Endothelial cell of umbilical vein (primary cell): Measurements from ENCODE around the gene MYOF. TPM values are rescaled to one million over a fixed set of nuclear protein-coding genes. Genes with fewer than 3 reads are reported as not detected.

Experiments
- BruUV-seq: library from RNA; stranded (reverse); fragments of 400-500 nt; replicated peaks from 2 replicates; lab custom pipeline; 2021; lab: Mats Ljungman, UMichigan
- CTCF ChIA-PET: fragments of 300-600, 350-600 bp; sonication (Branson Sonifier 250); formaldehyde crosslinking; loops from one replicate; lab custom pipeline; 2021; ENCODE audit warnings: antibody characterized with exemption, inconsistent platforms; lab: Charles Lee
- POLR2A ChIA-PET: fragments of 300-600, 350-600 bp; sonication (Branson Sonifier 250); formaldehyde crosslinking; loops from one replicate; lab custom pipeline; 2021; ENCODE audit warnings: antibody characterized with exemption, inconsistent platforms; lab: Charles Lee
- DNase-seq: peaks from one replicate; pipeline ENCODE4 v3.0.0-alpha.2; 2011; ENCODE audit warnings: low read depth, low spot score
- FAIRE-seq: peaks from 2 replicates; lab custom pipeline; 2011; peaks lifted over from hg19 to GRCh38; lab: Jason Lieb, UNC
- H2AFZ ChIP-seq: 2 replicates; pipeline ENCODE4 v1.6.0; 2012; ENCODE audit warnings: low read depth, low read length, control low read depth, inconsistent platforms
- H3K27ac ChIP-seq: 2 replicates; pipeline ENCODE4 v1.5.1; 2011; ENCODE audit warnings: low read depth, mild to moderate bottlenecking, control low read depth, low read length, moderate library complexity; ENCODE audit not compliant: insufficient read depth
- H3K27me3 ChIP-seq, 2 experiments: 2 replicates each; pipeline versions ENCODE4 v1.6.0 to v1.6.1; 2011; ENCODE audit warnings: low read length in 2 of 2, mixed read lengths in 1 of 2; ENCODE audit not compliant: control insufficient read depth in 2 of 2, insufficient read depth in 2 of 2
- H3K36me3 ChIP-seq, 2 experiments: 2 replicates in 1 of 2; 3 replicates in 1 of 2; pipeline ENCODE4 v1.5.1; 2011; ENCODE audit warnings: low read length in 2 of 2, mild to moderate bottlenecking in 1 of 2, moderate library complexity in 1 of 2; ENCODE audit not compliant: control insufficient read depth in 2 of 2, insufficient read depth in 2 of 2; ENCODE audit errors: extremely low read depth in 1 of 2
- H3K4me1 ChIP-seq: 3 replicates; pipeline ENCODE4 v1.5.1; 2011; ENCODE audit warnings: mild to moderate bottlenecking, low read length; ENCODE audit not compliant: control insufficient read depth, insufficient read depth; ENCODE audit errors: extremely low read depth
- H3K4me2 ChIP-seq: 2 replicates; pipeline ENCODE4 v1.6.1; 2011; ENCODE audit warnings: low read length, control low read depth, mixed read lengths; ENCODE audit not compliant: insufficient read depth
- H3K4me3 ChIP-seq, 3 experiments: fragments of 200-600 bp in 1 of 3; sonication (generic), shearing (Covaris generic) in 1 of 3; replicated peaks in 1 of 3; 2 replicates each; pipeline ENCODE4 v1.5.1; 2011 to 2016; ENCODE audit warnings: control low read depth in 3 of 3, low read length in 3 of 3, mild to moderate bottlenecking in 2 of 3, inconsistent platforms in 1 of 3, low read depth in 1 of 3, moderate library complexity in 1 of 3; ENCODE audit not compliant: insufficient read depth in 1 of 3
- H3K79me2 ChIP-seq: 2 replicates; pipeline ENCODE4 v1.6.0; 2012; ENCODE audit warnings: low read length, inconsistent platforms; ENCODE audit not compliant: control insufficient read depth, insufficient read depth
- H3K9ac ChIP-seq: replicated peaks from 2 replicates; pipeline ENCODE3; 2011; ENCODE audit warnings: low read length, control low read depth; ENCODE audit not compliant: insufficient read depth; ENCODE audit errors: extremely low read depth
- H3K9me1 ChIP-seq: replicated peaks from 3 replicates; pipeline ENCODE4 v1.6.0; 2011; ENCODE audit warnings: mild to moderate bottlenecking, low read length; ENCODE audit not compliant: control insufficient read depth, insufficient read depth; ENCODE audit errors: extremely low read depth
- H3K9me3 ChIP-seq: replicated peaks from 2 replicates; pipeline ENCODE4 v1.5.1; 2012; ENCODE audit warnings: low read length, inconsistent platforms; ENCODE audit not compliant: control insufficient read depth, insufficient read depth
- H4K20me1 ChIP-seq: replicated peaks from 2 replicates; pipeline ENCODE3; 2011; ENCODE audit warnings: mild to moderate bottlenecking, low read length; ENCODE audit not compliant: control insufficient read depth, insufficient read depth; ENCODE audit errors: extremely low read depth
- CTCF ChIP-seq, 2 donors: IDR thresholded peaks; 1 replicate in 1 of 2; 2 replicates in 1 of 2; pipeline ENCODE4 v1.5.1; 2011; ENCODE audit warnings: low read length in 2 of 2, mild to moderate bottlenecking in 2 of 2, moderate library complexity in 2 of 2, control low read depth in 1 of 2, inconsistent platforms in 1 of 2, low read depth in 1 of 2; ENCODE audit not compliant: insufficient read depth in 1 of 2; ENCODE audit errors: extremely low read depth in 1 of 2
- EZH2 ChIP-seq: IDR thresholded peaks from 2 replicates; pipeline ENCODE4 v1.6.1; 2012; ENCODE audit warnings: borderline replicate concordance, low read depth, mild to moderate bottlenecking, moderate library complexity, low read length, inconsistent platforms; ENCODE audit not compliant: severe bottlenecking
- FOS ChIP-seq: IDR thresholded peaks from 2 replicates; pipeline ENCODE4 v1.6.1; 2011; ENCODE audit warnings: mild to moderate bottlenecking, low read length, moderate library complexity, borderline replicate concordance; ENCODE audit not compliant: insufficient read depth
- GATA2 ChIP-seq: IDR thresholded peaks from 2 replicates; pipeline ENCODE4 v1.7.0; 2011; ENCODE audit warnings: low read depth, mild to moderate bottlenecking, moderate library complexity, mixed read lengths, low read length; ENCODE audit not compliant: insufficient read length, insufficient read depth
- JUN ChIP-seq: IDR thresholded peaks from 2 replicates; pipeline ENCODE4 v1.6.1; 2011; ENCODE audit warnings: borderline replicate concordance, low read depth; ENCODE audit not compliant: insufficient read length, insufficient read depth
- MAX ChIP-seq: IDR thresholded peaks from 2 replicates; pipeline ENCODE4 v1.6.1; 2011; ENCODE audit not compliant: insufficient read depth, insufficient read length
- MYC ChIP-seq: IDR thresholded peaks from one replicate; pipeline ENCODE4 v1.6.1; 2011; ENCODE audit warnings: mild to moderate bottlenecking, low read depth, low read length
- POLR2A ChIP-seq: IDR thresholded peaks from 2 replicates; pipeline ENCODE4 v1.6.1; 2012; ENCODE audit warnings: low read depth, mild to moderate bottlenecking, control low read depth, low read length
- POLR2AphosphoS5 ChIP-seq: IDR thresholded peaks from 2 replicates; pipeline ENCODE4 v1.6.1; 2012; ENCODE audit warnings: low read depth, mild to moderate bottlenecking, control low read depth, low read length, moderate library complexity; ENCODE audit not compliant: insufficient read depth
- dilution Hi-C: fragments of 300-500 bp; cut with MboI; formaldehyde crosslinking; loops from one replicate; pipeline ENCODE4 v1.15.0; 2019; ENCODE audit warnings: low sequenced_read_pairs; ENCODE audit not compliant: extremely low pct_ligation_motif_present
- intact Hi-C: fragments of 100-400 bp; cut with micrococcal nuclease; formaldehyde crosslinking; loops from one replicate; pipeline ENCODE4 v1.10.0; 2022
- polyA plus RNA-seq, 4 experiments: library from polyadenylated mRNA; depleted of rRNA in 3 of 4; stranded (reverse) in 3 of 4; unstranded in 1 of 4; fragments of >200 nt; gene quantifications; 2 replicates each; pipeline versions ENCODE4 v1.2.1 to v1.2.3, GENCODE V29; 2011 to 2012; ENCODE audit warnings: missing spikeins in 1 of 4
- total RNA-seq: library from RNA; stranded (reverse); gene quantifications from 2 replicates; pipeline ENCODE4 v1.2.3, GENCODE V29; 2021

The MYOF gene
- total and polyA plus RNA-seq, 2 donors (not counting 3 experiments of a cell fraction or from before 2014, with no cell fraction given): 98.4 to 379 TPM

GRCh38 chr10:93393211-93393610, 88.9 kb downstream of the MYOF start:
- CTCF ChIA-PET: interaction anchor here (1.0 to 5.0 kb wide), 4 partner anchors 12 to 90 kb away, joined by 3 to 24 read pairs (median 4); partner anchors contain the start of gene MYOF
- Histone ChIP-seq H3K9me3 (no peaks in the 10 kb centered on the region), H3K4me1 (no peaks in the 10 kb centered on the region), H3K4me2 (no peak overlapping the region), H3K27me3 (no peaks in the 10 kb centered on the region), H2AFZ (no peak overlapping the region), H4K20me1 (no peaks in the 10 kb centered on the region), H3K9me1 (no peaks in the 10 kb centered on the region), H3K79me2 (no peaks in the 10 kb centered on the region), H3K36me3 (peaks cover 16 to 25% of the 10 kb centered on the region in 2 experiments), H3K27ac (no peak overlapping the region), H3K9ac (no peak overlapping the region), H3K4me3 (no peak overlapping the region)
- DNase-seq: no peak
- dilution Hi-C loops (no loop called here), intact Hi-C loops (no loop called here)
- POLR2A ChIA-PET: no interaction called here
- TF ChIP-seq POLR2A (peak; percentile 28), EZH2 (no peak)
- BruUV-seq: no TSS peak
- no peak for FAIRE-seq

- no TSS peak for BruUV-seq
- H3K27ac ChIP-seq: no peak overlapping the region
- POLR2A ChIA-PET: no interaction called here
These were observed 90.0 kb downstream of the MYOF start for GRCh38 chr10:93392121-93392520.

More at GRCh38 chr10:93392121-93392520, 90.0 kb downstream of the MYOF start:
- intact Hi-C loops: no loop called here
- DNase-seq: no peak
- no peak overlapping the region for H3K4me3 ChIP-seq
- no peak overlapping the region for H3K9ac ChIP-seq
- no peak for FAIRE-seq
- no peaks in the 10 kb centered on the region for H3K4me1 ChIP-seq
- no peaks in the 10 kb centered on the region for H3K9me1 ChIP-seq
- H3K4me2 ChIP-seq: no peak overlapping the region
- CTCF ChIA-PET: interaction anchor here (1.4 to 2.9 kb wide), 3 partner anchors 12 to 91 kb away, joined by 3 to 11 read pairs (median 6); no protein-coding TSS in a partner anchor
- dilution Hi-C loops: no loop called here
- no peak for TF ChIP-seq CTCF (IDR thresholded peaks at IDR 0.05; ENCODE audit: extremely low read depth in 1 of 2, insufficient read depth in 1 of 2, low read depth in 1 of 2, low read length in 2 of 2)
- TF ChIP-seq GATA2: no peak
- no peak for TF ChIP-seq POLR2AphosphoS5
- TF ChIP-seq POLR2A: no peak
- no peak for TF ChIP-seq MAX
- TF ChIP-seq EZH2: no peak
- no peak for TF ChIP-seq FOS
- no peak for TF ChIP-seq JUN
- TF ChIP-seq MYC: no peak
- no peak overlapping the region for H2AFZ ChIP-seq
- no peaks in the 10 kb centered on the region for H3K27me3 ChIP-seq
- peaks cover 20 to 27% of the 10 kb centered on the region in 2 experiments for H3K36me3 ChIP-seq
- no peaks in the 10 kb centered on the region for H3K9me3 ChIP-seq
- H4K20me1 ChIP-seq: no peaks in the 10 kb centered on the region
- no peaks in the 10 kb centered on the region for H3K79me2 ChIP-seq
